Panc1 (cell line): ENCODE data around the gene SLC2A4RG. TPM values are rescaled to one million over a fixed set of nuclear protein-coding genes. Genes with fewer than 3 reads are reported as not detected.

Experiments used
- ATAC-seq: fragments of 200-7000 bp; cut with Tn5 transposase; 2 replicates; pipeline ENCODE4 v1.9.1; 2020; ENCODE audit warnings: mild to moderate bottlenecking, moderate library complexity
- BruUV-seq: library from RNA; stranded (reverse); fragments of 400-500 nt; replicated peaks from 2 replicates; lab custom pipeline; 2021; lab: Mats Ljungman, UMichigan
- CTCF ChIA-PET: fragments of 300-600 bp; sonication (Branson Sonifier 250); formaldehyde crosslinking; loops from one replicate; lab custom pipeline; 2022; ENCODE audit warnings: antibody characterized with exemption; lab: Charles Lee
- POLR2A ChIA-PET: fragments of 300-600 bp; sonication (Branson Sonifier 250); formaldehyde crosslinking; loops from one replicate; lab custom pipeline; 2022; ENCODE audit warnings: antibody characterized with exemption; lab: Charles Lee
- DNase-seq: peaks from one replicate; pipeline ENCODE4 v3.0.0-alpha.2; 2010; ENCODE audit warnings: low read depth, low spot score
- H3K27ac ChIP-seq: 2 replicates; pipeline ENCODE4 v1.5.1; 2011; ENCODE audit warnings: mild to moderate bottlenecking, low read length, inconsistent platforms
- H3K27me3 ChIP-seq: fragments of 200-500 bp; sonication (Bioruptor generic); 2 replicates; pipeline ENCODE4 v1.6.0; 2014; ENCODE audit warnings: low read length, inconsistent platforms; ENCODE audit not compliant: control insufficient read depth, insufficient read depth
- H3K36me3 ChIP-seq: fragments of 200-500 bp; sonication (Bioruptor generic); 2 replicates; pipeline ENCODE4 v1.5.1; 2014; ENCODE audit warnings: inconsistent platforms, mild to moderate bottlenecking, low read length, moderate library complexity; ENCODE audit not compliant: control insufficient read depth, insufficient read depth
- H3K4me1 ChIP-seq: 2 replicates; pipeline ENCODE4 v1.5.1; 2011; ENCODE audit warnings: inconsistent platforms, mild to moderate bottlenecking, low read length, moderate library complexity; ENCODE audit not compliant: control insufficient read depth, insufficient read depth
- H3K4me3 ChIP-seq, 2 experiments: 2 replicates each; pipeline ENCODE4 v1.5.1; 2011 to 2012; ENCODE audit warnings: low read depth in 2 of 2, low read length in 2 of 2, mild to moderate bottlenecking in 2 of 2, inconsistent platforms in 1 of 2, moderate library complexity in 1 of 2
- H3K9me3 ChIP-seq: fragments of 200-500 bp; sonication (Bioruptor generic); 2 replicates; pipeline ENCODE4 v1.5.1; 2014; ENCODE audit warnings: low read depth, mild to moderate bottlenecking, inconsistent platforms, low read length, moderate library complexity; ENCODE audit not compliant: control insufficient read depth, insufficient read depth
- POLR2AphosphoS5 ChIP-seq: IDR thresholded peaks from 2 replicates; pipeline ENCODE4 v1.6.1; 2012; ENCODE audit warnings: mild to moderate bottlenecking, low read depth, low read length, moderate library complexity
- REST ChIP-seq, 2 experiments: IDR thresholded peaks; 2 replicates each; pipeline ENCODE4 v1.6.1; 2011 to 2012; ENCODE audit warnings: low read depth in 2 of 2, control low read depth in 1 of 2, low read length in 1 of 2, mild to moderate bottlenecking in 1 of 2, moderate library complexity in 1 of 2; ENCODE audit not compliant: insufficient read depth in 1 of 2
- SIN3A ChIP-seq: IDR thresholded peaks from 2 replicates; pipeline ENCODE4 v1.6.1; 2012; ENCODE audit warnings: low read depth, mild to moderate bottlenecking, low read length, moderate library complexity, borderline replicate concordance; ENCODE audit not compliant: insufficient read depth
- in situ Hi-C: cut with HindIII; loops from 2 replicates; pipeline ENCODE4 v1.10.0; 2016; ENCODE audit warnings: low sequenced_read_pairs, low pct_unique_long_range_greater_than_20kb
- intact Hi-C: fragments of 100-400 bp; cut with micrococcal nuclease; formaldehyde crosslinking; loops from one replicate; pipeline ENCODE4 v1.10.0; 2022; ENCODE audit not compliant: unreplicated experiment
- total RNA-seq: library from RNA; stranded (reverse); gene quantifications from one replicate; pipeline ENCODE4 v1.2.1, GENCODE V29; 2021; ENCODE audit not compliant: unreplicated experiment

Gene SLC2A4RG
- total RNA-seq, 1 experiment from 2014 or later: 166 TPM

DNA sequence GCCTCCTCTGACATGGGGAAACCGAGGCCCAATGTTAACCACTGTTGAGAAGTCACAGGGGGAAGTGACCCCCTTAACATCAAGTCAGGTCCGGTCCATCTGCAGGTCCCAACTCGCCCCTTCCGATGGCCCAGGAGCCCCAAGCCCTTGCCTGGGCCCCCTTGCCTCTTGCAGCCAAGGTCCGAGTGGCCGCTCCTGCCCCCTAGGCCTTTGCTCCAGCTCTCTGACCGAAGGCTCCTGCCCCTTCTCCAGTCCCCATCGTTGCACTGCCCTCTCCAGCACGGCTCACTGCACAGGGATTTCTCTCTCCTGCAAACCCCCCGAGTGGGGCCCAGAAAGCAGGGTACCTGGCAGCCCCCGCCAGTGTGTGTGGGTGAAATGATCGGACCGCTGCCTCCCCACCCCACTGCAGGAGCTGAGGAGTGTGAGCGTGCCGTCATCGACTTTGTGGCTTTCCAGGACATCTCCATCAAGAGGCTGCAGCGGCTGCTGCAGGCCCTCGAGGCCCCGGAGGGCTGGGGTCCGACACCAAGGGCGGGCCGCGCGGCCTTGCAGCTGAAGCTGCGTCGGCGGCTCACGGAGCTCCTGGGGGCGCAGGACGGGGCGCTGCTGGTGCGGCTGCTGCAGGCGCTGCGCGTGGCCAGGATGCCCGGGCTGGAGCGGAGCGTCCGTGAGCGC, 41.6 kb upstream of the SLC2A4RG start:
- DNase-seq (no peak), ATAC-seq (no peak)
- no peaks in the 10 kb centered on the region for H3K9me3 ChIP-seq
- POLR2A ChIA-PET: interaction anchor here (0.9 kb wide), 1 partner anchor 15 kb away, joined by 3 read pairs; no protein-coding TSS in a partner anchor
- H3K4me3 ChIP-seq: no peak overlapping the region
- CTCF ChIA-PET: interaction anchor here (1.0 kb wide), 1 partner anchor 160 kb away, joined by 3 read pairs; no protein-coding TSS in a partner anchor
- no peak for TF ChIP-seq REST (IDR thresholded peaks at IDR 0.05; ENCODE audit: insufficient read depth in 1 of 2, low read depth in 2 of 2, low read length in 1 of 2)
- H3K4me1 ChIP-seq: peaks cover 61% of the 10 kb centered on the region
- in situ Hi-C loops: no loop called here
- H3K27me3 ChIP-seq: no peaks in the 10 kb centered on the region
- H3K27ac ChIP-seq: peak overlapping the region; percentile 61
- no peaks in the 10 kb centered on the region for H3K36me3 ChIP-seq
- BruUV-seq: no TSS peak
- intact Hi-C loops: no loop called here

- H3K36me3 ChIP-seq: no peaks in the 10 kb centered on the region
- ChIA-PET POLR2A (interaction anchor here (0.6 to 0.9 kb wide), 3 partner anchors 12 to 45 kb away, joined by 3 read pairs; no protein-coding TSS in a partner anchor), CTCF (interaction anchor here (1.0 kb wide), 1 partner anchor 161 kb away, joined by 3 read pairs; no protein-coding TSS in a partner anchor)
- no peaks in the 10 kb centered on the region for H3K9me3 ChIP-seq
- peak; percentile 68 for ATAC-seq
- in situ Hi-C loops (no loop called here), intact Hi-C loops (no loop called here)
- peak; percentile 60 for DNase-seq
- no peaks in the 10 kb centered on the region for H3K27me3 ChIP-seq
- H3K4me1 ChIP-seq: peaks cover 64% of the 10 kb centered on the region
- H3K27ac ChIP-seq: peak overlapping the region; percentile 77
- no TSS peak for BruUV-seq
- H3K4me3 ChIP-seq: no peak overlapping the region
- TF ChIP-seq POLR2AphosphoS5 (peak; percentile 33; the same call in 1 of the 2 replicates), SIN3A (no peak)
Measured at GRCh38 chr20:63698739-63699465, 40.7 kb upstream of the SLC2A4RG start.

GRCh38 chr20:63699466-63700198, 39.9 kb upstream of the SLC2A4RG start:
- no peak overlapping the region for H3K4me3 ChIP-seq
- H3K27me3 ChIP-seq: no peaks in the 10 kb centered on the region
- H3K27ac ChIP-seq: peak overlapping the region; percentile 77
- ChIA-PET POLR2A (interaction anchor here (0.7 kb wide), 1 partner anchor 44 kb away, joined by 3 read pairs; no protein-coding TSS in a partner anchor), CTCF (no interaction called here)
- TSS peak; percentile 68 for BruUV-seq
- intact Hi-C loops: no loop called here
- ATAC-seq (peak; percentile 30), DNase-seq (no peak)
- H3K4me1 ChIP-seq: peaks cover 64% of the 10 kb centered on the region
- 0 out of 2 replicates have a peak, but pooled peaks have one; percentile 16 for TF ChIP-seq POLR2AphosphoS5
- TF ChIP-seq REST (IDR thresholded peaks at IDR 0.05; ENCODE audit: insufficient read depth in 1 of 2, low read depth in 2 of 2, low read length in 1 of 2): no peak
- no peaks in the 10 kb centered on the region for H3K36me3 ChIP-seq
- in situ Hi-C loops: no loop called here
- no peaks in the 10 kb centered on the region for H3K9me3 ChIP-seq
